ENCODE data around the gene DENND1A. TPM values are rescaled to one million over a fixed set of nuclear protein-coding genes. Genes with fewer than 3 reads are reported as not detected.

Gene DENND1A
- total RNA-seq, 1 experiment from 2014 or later: 13.0 TPM

DNA sequence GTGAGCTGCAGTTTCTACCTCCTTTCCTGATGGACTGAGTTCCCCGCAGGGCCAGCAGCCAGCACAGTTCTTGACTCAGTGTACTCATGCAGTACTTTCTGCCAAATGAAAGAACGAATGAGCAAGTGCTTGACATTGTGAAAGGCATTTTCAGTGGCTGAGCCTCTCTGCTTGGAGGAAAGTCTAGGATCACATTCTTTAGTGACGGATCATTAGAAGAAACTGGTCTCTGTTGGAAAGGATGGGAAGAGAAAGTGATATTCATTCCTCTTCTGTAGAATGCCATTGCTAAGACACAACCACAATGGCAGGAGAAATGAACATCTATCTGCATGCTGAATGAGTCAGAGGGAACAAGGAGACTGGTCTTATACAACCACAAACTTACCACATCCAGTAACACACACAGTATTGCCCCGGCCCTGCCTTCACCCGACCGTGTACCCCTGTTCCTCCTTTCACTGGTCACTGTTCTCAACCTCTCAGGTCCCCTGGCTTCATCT, 367.0 kb downstream of the DENND1A start:
- Mint-ChIP-seq H3K9me3 (ENCODE audit: low read depth, unreplicated experiment) (no peaks in the 10 kb centered on the region), H3K4me3 (ENCODE audit: low read depth, unreplicated experiment) (no peak overlapping the region), H3K27me3 (ENCODE audit: unreplicated experiment) (no peaks in the 10 kb centered on the region), H3K36me3 (ENCODE audit: insufficient read depth, unreplicated experiment) (no peaks in the 10 kb centered on the region), H3K27ac (ENCODE audit: unreplicated experiment) (no peak overlapping the region), H3K4me1 (ENCODE audit: low read depth, unreplicated experiment) (no peaks in the 10 kb centered on the region)
- no peak for DNase-seq
- intact Hi-C loops (cut with micrococcal nuclease; ENCODE audit: unreplicated experiment): no loop called here
- CTCF ChIA-PET: no interaction called here
- BruUV-seq (replicated peaks): no TSS peak
- TF ChIP-seq, protein P1, sequence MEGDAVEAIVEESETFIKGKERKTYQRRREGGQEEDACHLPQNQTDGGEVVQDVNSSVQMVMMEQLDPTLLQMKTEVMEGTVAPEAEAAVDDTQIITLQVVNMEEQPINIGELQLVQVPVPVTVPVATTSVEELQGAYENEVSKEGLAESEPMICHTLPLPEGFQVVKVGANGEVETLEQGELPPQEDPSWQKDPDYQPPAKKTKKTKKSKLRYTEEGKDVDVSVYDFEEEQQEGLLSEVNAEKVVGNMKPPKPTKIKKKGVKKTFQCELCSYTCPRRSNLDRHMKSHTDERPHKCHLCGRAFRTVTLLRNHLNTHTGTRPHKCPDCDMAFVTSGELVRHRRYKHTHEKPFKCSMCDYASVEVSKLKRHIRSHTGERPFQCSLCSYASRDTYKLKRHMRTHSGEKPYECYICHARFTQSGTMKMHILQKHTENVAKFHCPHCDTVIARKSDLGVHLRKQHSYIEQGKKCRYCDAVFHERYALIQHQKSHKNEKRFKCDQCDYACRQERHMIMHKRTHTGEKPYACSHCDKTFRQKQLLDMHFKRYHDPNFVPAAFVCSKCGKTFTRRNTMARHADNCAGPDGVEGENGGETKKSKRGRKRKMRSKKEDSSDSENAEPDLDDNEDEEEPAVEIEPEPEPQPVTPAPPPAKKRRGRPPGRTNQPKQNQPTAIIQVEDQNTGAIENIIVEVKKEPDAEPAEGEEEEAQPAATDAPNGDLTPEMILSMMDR (IDR thresholded peaks at IDR 0.05; ENCODE audit: unreplicated experiment): no peak

DNA sequence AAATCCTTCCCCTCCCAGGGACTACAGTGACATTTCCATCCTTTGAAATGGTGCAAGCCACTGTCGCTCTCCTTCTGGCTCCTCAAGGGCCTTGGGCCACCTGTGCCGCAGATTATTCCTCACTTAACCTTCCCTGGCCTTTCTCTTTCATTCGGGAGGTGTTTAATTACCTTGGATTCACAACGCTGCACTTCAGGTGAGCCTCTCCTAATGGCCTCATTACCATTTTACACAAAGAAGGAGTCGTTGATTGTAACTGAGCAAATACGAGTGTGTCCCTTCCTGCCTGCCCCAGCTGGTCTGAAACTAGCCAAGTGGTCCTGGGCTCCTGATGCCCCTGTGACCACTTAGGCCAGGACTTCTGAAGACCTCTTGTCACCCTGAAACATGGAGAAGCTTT, 368.9 kb downstream of the DENND1A start:
- CTCF ChIA-PET: no interaction called here
- Mint-ChIP-seq H3K36me3 (ENCODE audit: insufficient read depth, unreplicated experiment) (no peaks in the 10 kb centered on the region), H3K4me3 (ENCODE audit: low read depth, unreplicated experiment) (no peak overlapping the region), H3K27me3 (ENCODE audit: unreplicated experiment) (no peaks in the 10 kb centered on the region), H3K27ac (ENCODE audit: unreplicated experiment) (no peak overlapping the region), H3K9me3 (ENCODE audit: low read depth, unreplicated experiment) (no peaks in the 10 kb centered on the region), H3K4me1 (ENCODE audit: low read depth, unreplicated experiment) (no peaks in the 10 kb centered on the region)
- TF ChIP-seq, protein P1 (IDR thresholded peaks at IDR 0.05; ENCODE audit: unreplicated experiment): no peak
- BruUV-seq (replicated peaks): no TSS peak
- intact Hi-C loops (cut with micrococcal nuclease; ENCODE audit: unreplicated experiment): no loop called here
- DNase-seq: no peak

DNA sequence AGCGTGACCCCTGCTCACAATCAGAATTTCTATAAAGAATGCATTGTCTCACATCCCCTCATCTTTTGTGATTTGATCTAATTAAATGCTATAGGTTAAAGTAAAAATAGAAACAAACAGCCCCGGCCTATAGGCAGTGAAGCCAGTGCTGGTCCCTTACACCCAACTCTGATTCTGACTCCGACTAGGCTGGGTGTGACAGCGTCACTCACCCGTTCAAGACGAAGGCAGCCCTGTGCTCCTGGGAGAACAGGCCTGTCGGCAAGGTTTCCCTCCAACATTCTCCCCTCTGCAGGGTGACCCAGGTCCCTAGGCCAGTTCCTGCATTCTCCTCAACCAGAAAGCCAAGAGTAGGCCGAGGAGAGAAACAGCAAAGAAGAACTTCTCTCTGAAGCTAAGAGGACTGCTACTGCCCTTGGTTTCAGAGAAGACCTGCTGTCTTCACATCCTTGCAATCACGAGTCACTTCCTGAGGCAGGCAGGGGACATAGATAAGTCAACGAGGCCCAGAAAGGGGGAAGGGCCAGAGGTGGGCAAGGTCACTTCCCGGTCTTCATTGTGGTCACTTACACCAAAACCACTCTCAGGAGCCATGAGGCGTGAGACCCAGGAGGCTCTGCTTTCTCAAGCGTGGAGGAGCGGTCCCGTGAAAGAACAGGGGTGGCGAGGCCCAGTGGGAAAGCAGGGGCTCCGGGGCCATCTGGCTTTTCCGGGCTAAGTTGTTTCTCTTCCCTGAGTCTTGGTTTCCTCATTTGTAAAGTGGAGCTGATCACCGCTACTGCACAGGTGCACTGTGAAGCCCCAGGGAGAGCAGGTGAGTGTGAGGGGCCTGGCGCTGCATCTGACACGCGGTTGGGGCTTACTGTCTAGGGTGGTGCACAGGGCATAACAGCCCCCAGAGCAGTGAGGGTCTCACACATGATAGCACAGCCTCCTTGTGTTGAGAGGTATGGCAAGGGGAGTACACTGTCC, 373.2 kb downstream of the DENND1A start:
- DNase-seq: no peak
- TF ChIP-seq, protein P1 (IDR thresholded peaks at IDR 0.05; ENCODE audit: unreplicated experiment): no peak
- BruUV-seq (replicated peaks): no TSS peak
- Mint-ChIP-seq H3K36me3 (ENCODE audit: insufficient read depth, unreplicated experiment) (no peaks in the 10 kb centered on the region), H3K27me3 (ENCODE audit: unreplicated experiment) (no peaks in the 10 kb centered on the region), H3K9me3 (ENCODE audit: low read depth, unreplicated experiment) (no peaks in the 10 kb centered on the region), H3K4me3 (ENCODE audit: low read depth, unreplicated experiment) (no peak overlapping the region), H3K4me1 (ENCODE audit: low read depth, unreplicated experiment) (no peaks in the 10 kb centered on the region), H3K27ac (ENCODE audit: unreplicated experiment) (no peak overlapping the region)
- intact Hi-C loops (cut with micrococcal nuclease; ENCODE audit: unreplicated experiment): no loop called here
- CTCF ChIA-PET: no interaction called here

DNA sequence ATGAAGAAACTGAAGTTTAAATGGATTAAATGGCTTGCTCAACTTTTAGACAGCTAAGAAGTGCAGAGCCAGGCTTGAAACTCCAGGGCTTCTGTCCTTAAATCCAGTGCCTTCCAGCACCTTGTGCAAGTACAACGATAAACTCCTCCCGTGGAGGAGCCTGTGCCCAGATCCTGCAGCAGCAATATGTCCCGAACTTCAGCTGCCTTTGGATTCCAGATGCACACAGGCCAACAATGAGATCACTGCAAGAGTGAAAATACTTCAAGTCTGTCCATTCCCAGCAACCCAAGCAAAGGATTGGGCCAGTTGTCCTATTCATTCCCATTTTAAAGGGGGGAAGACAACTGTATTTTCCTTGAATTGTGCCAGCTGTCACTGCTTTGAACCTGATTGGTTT, 374.3 kb downstream of the DENND1A start:
- Mint-ChIP-seq H3K27ac (ENCODE audit: unreplicated experiment) (no peak overlapping the region), H3K27me3 (ENCODE audit: unreplicated experiment) (no peaks in the 10 kb centered on the region), H3K36me3 (ENCODE audit: insufficient read depth, unreplicated experiment) (no peaks in the 10 kb centered on the region), H3K9me3 (ENCODE audit: low read depth, unreplicated experiment) (no peaks in the 10 kb centered on the region), H3K4me3 (ENCODE audit: low read depth, unreplicated experiment) (no peak overlapping the region), H3K4me1 (ENCODE audit: low read depth, unreplicated experiment) (no peaks in the 10 kb centered on the region)
- TF ChIP-seq, protein P1 (IDR thresholded peaks at IDR 0.05; ENCODE audit: unreplicated experiment): no peak
- no peak for DNase-seq
- no TSS peak for BruUV-seq (replicated peaks)
- intact Hi-C loops (cut with micrococcal nuclease; ENCODE audit: unreplicated experiment): no loop called here
- CTCF ChIA-PET: no interaction called here

Data from Calu3 (cell line).